GM12801 (cell line): ENCODE results near the gene SAMD4A.

Experiments
- CTCF ChIP-seq: IDR thresholded peaks from one replicate; pipeline ENCODE4 v1.5.1; 2011; ENCODE audit warnings: control low read depth; ENCODE audit not compliant: insufficient read length; ENCODE audit errors: extremely low read depth

SAMD4A gene

GRCh38 chr14:54697001-54697400, 130.1 kb downstream of the SAMD4A start:
- TF ChIP-seq CTCF = no peak

DNA sequence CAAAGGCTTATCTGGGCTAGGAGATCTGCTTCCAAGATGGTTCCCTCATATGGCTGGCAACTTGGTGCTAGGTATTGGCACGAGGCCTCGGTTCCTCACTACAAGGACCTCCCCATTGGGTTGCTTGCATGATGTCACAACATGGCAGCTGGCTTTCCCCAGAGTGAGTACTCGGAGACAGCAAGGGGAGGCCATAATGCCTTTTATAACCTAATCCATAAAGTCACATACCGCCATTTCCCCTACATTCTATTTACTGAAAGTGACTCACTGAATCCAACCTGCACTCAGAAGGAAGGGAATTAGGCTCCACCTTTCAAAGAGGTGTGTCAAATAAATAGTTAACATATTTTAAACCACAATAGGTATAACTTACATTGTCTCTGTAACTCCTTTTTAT, 130.9 kb downstream of the SAMD4A start:
- no peak for TF ChIP-seq CTCF

DNA sequence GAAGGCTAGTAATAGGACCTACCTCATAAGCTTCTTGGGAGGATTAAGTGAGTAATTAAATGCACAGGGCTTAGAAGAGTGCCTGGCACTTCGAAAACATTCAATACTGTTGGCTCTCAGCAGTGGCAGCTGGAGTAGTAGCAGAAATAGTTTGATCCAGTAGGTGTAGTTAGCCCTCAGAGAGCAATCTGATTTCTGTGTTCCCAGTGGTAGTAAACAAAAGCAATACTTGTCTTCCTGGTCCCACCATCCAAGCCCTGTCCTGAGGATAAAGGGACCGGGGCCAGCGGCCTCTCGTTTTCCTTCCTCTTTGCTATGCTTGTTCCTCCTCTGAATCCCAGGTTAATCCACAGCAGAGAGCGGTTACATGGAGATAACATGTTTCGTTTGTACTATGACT, 131.6 kb downstream of the SAMD4A start:
- TF ChIP-seq CTCF = no peak

- no peak for TF ChIP-seq CTCF
Observed at GRCh38 chr14:54698966-54699530, 132.1 kb downstream of the SAMD4A start.

GRCh38 chr14:54699735-54700134, 132.8 kb downstream of the SAMD4A start:
- no peak for TF ChIP-seq CTCF

GRCh38 chr14:54700717-54701116, 133.8 kb downstream of the SAMD4A start:
- no peak for TF ChIP-seq CTCF

DNA sequence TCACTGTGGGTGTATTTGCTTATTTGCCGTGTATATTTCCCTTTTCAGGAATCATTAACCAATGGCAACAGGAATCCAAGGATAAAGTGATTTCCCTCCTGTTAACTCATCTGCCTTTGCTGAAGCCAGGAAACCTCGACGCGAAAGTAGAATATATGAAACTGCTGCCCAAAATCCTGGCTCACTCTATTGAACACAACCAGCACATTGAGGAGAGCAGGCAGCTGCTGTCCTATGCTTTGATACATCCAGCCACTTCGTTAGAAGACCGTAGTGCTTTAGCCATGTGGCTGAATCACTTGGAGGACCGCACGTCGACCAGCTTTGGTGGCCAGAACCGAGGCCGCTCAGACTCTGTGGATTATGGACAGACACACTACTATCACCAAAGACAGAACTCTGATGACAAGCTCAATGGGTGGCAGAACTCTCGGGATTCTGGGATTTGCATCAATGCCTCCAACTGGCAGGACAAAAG, 135.1 kb downstream of the SAMD4A start:
- TF ChIP-seq CTCF = no peak
